ENCODE results near the gene MAFB.

Gene MAFB

GRCh38 chr20:40675599-40676221 is 13.3 kb downstream of the MAFB start:
- TF ChIP-seq CTCF (conservative IDR thresholded peaks at IDR 0.05; ENCODE audit: low read depth): no peak
- ChIA-PET CTCF (interaction anchor here (1.1 kb wide), 1 partner anchor 11 kb away, joined by 3 read pairs; no protein-coding TSS in a partner anchor), POLR2A (ENCODE audit: low non-redundant PET) (no interaction called here)
- DNase-seq (ENCODE audit: low spot score): no peak
- H3K27ac ChIP-seq: no peak overlapping the region

- DNase-seq (ENCODE audit: low spot score): peak; percentile 53
- POLR2A ChIA-PET (ENCODE audit: low non-redundant PET): interaction anchor here (1.1 kb wide), 1 partner anchor 16 kb away, joined by 3 read pairs; the partner anchor contains the start of gene MAFB
- no peak overlapping the region for H3K27ac ChIP-seq
- no peak for TF ChIP-seq CTCF (conservative IDR thresholded peaks at IDR 0.05; ENCODE audit: low read depth)
- CTCF ChIA-PET: interaction anchor here (0.9 kb wide), 1 partner anchor 17 kb away, joined by 5 read pairs; no protein-coding TSS in a partner anchor
Observed at GRCh38 chr20:40673442-40673841, 15.6 kb downstream of the MAFB start.

- H3K27ac ChIP-seq: no peak overlapping the region
- ChIA-PET POLR2A (ENCODE audit: low non-redundant PET) (no interaction called here), CTCF (no interaction called here)
Observed at GRCh38 chr20:40672095-40672494, 16.9 kb downstream of the MAFB start.

DNA sequence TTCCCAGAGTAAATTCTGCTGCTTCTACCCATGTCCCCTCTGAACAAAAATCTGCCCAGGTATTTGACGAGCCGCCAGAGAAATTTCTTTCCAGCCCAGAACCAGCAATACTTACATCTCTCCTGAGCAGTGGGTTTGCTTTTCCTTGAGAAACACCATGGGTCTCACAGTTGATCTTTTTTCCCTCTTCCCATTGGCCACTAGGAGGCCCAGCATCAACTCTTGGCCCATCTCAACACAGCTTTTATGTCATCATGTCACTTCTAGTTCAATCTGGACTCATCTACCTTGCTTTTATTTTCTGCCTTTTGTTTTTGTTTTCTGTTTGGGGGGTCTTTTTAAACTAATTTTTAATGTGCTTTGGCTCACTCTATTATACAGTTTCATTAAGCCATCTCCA is 18.8 kb downstream of the MAFB start:
- no peak for DNase-seq (ENCODE audit: low spot score)
- TF ChIP-seq CTCF (conservative IDR thresholded peaks at IDR 0.05; ENCODE audit: low read depth): no peak
- CTCF ChIA-PET: interaction anchor here (0.6 kb wide), 1 partner anchor 107 kb away, joined by 3 read pairs; no protein-coding TSS in a partner anchor
- H3K27ac ChIP-seq: no peak overlapping the region
- POLR2A ChIA-PET (ENCODE audit: low non-redundant PET): no interaction called here

More at GRCh38 chr20:40672095-40672494, 16.9 kb downstream of the MAFB start:
- no peak for TF ChIP-seq CTCF (conservative IDR thresholded peaks at IDR 0.05; ENCODE audit: low read depth)
- DNase-seq (ENCODE audit: low spot score): no peak

DNA sequence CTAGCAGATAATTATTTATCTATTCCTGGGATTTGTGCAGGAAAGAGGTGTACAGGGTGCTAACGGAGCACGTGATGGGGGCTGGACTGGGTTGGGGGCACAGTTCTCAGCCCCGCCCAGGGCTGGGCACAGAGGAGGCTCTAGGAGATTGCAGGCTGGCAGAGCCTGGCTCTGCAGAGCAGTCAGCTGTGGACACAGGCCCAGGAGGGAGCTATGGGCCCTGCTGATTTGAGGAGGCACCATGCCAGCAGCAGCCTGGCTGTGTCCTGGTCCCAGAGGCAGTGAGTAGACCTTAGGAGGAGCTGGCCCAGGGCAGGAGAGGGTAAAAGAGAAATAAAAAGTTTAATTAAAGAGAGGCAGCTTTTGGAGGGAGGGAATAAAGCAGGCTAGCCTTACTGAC is 19.3 kb downstream of the MAFB start:
- ChIA-PET POLR2A (ENCODE audit: low non-redundant PET) (no interaction called here), CTCF (interaction anchor here (0.6 to 2.0 kb wide), 2 partner anchors 33 to 510 kb away, joined by 5 to 6 read pairs; no protein-coding TSS in a partner anchor)
- TF ChIP-seq CTCF (conservative IDR thresholded peaks at IDR 0.05; ENCODE audit: low read depth): no peak
- no peak overlapping the region for H3K27ac ChIP-seq
- no peak for DNase-seq (ENCODE audit: low spot score)

DNA sequence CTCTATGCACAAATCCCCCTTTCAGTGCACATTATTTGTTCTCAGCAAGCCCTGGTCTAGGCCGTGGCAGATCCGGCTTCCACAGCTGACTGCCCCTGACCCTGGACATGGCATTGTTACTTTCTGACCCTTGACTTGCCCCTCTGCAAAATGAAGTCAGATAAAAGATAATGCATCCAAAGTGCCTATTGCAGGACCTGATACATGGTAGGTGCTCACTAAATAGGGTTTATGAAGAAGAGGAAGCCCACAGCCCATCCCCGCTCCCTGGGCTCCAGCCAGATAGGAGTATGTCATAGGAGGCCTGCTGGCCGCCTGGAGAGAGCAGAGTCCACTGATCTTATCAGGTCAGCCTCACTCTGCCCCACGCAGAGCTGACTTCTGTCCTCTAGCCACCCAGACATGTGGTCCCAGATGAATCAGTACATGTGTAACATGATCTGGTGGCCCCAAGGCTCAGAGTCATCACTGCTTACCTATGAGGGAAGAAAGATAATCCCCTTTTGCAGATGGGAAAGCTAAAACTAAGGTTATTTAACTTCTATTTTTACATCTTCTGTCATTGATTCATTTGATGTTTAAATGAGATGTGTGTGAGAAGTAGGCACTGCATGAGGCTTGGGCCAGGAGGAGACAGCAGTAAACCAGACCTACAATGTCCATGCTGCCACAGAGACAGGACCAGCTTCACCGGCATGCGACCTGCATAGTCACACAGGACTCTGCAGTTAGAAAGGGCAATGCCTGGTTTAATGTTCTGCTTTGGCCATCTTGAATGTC is 20.4 kb downstream of the MAFB start:
- no peak overlapping the region for H3K27ac ChIP-seq
- CTCF ChIA-PET: interaction anchor here (1.0 to 2.0 kb wide), 2 partner anchors 23 to 509 kb away, joined by 6 read pairs; no protein-coding TSS in a partner anchor
- no peak for TF ChIP-seq CTCF (conservative IDR thresholded peaks at IDR 0.05; ENCODE audit: low read depth)
- peak; percentile 65 for DNase-seq (ENCODE audit: low spot score)
- POLR2A ChIA-PET (ENCODE audit: low non-redundant PET): no interaction called here
